Gastroesophageal sphincter (tissue), 3 donors: ENCODE results near the gene LNPK.

Experiments used
- CTCF ChIP-seq, 4 experiments: fragments of 200-600 bp in 2 of 4; fragments of 450-650 bp in 2 of 4; sonication (generic) in 1 of 4; IDR thresholded peaks; one replicate each; pipeline ENCODE4 v1.5.1; 2017 to 2019; ENCODE audit warnings: antibody characterized with exemption in 4 of 4, mild to moderate bottlenecking in 2 of 4, moderate library complexity in 2 of 4
- POLR2AphosphoS5 ChIP-seq: sonication (generic); formaldehyde crosslinking; IDR thresholded peaks from one replicate; pipeline ENCODE4 v1.6.1; 2017; ENCODE audit warnings: antibody characterized with exemption

- TF ChIP-seq CTCF (IDR thresholded peaks at IDR 0.05) (no peak), POLR2AphosphoS5 (no peak)
These were observed 2.7 kb downstream of the LNPK start for GRCh38 chr2:175999283-175999819.
